Measurements from ENCODE around the gene STRADB.
"Not testable (repeated sequence)": the region's sequence is repeated elsewhere in the genome, so short reads cannot be mapped to it uniquely, and the experiment has no call there.

Gene STRADB

GRCh38 chr2:201415149-201415548, 36.4 kb upstream of the STRADB start:
- Mint-ChIP-seq H3K4me1 (ENCODE audit: low read depth) (no peaks in the 10 kb centered on the region), H3K36me3 (ENCODE audit: low read depth) (peaks cover 21% of the 10 kb centered on the region)

GRCh38 chr2:201419057-201419635, 32.4 kb upstream of the STRADB start:
- no peaks in the 10 kb centered on the region for H3K4me1 Mint-ChIP-seq (ENCODE audit: low read depth)
- H3K27me3 Mint-ChIP-seq: no peaks in the 10 kb centered on the region
- H3K4me3 Mint-ChIP-seq: no peak overlapping the region
- intact Hi-C loops (cut with micrococcal nuclease): no loop called here
- H3K27ac Mint-ChIP-seq: no peak overlapping the region
- H3K36me3 Mint-ChIP-seq (ENCODE audit: low read depth): peaks cover 18% of the 10 kb centered on the region
- H3K9me3 Mint-ChIP-seq: no peaks in the 10 kb centered on the region

More at GRCh38 chr2:201415149-201415548, 36.4 kb upstream of the STRADB start:
- Mint-ChIP-seq H3K27ac (no peak overlapping the region), H3K4me3 (no peak overlapping the region), H3K9me3 (no peaks in the 10 kb centered on the region), H3K27me3 (no peaks in the 10 kb centered on the region)
- intact Hi-C loops (cut with micrococcal nuclease): no loop called here

- H3K4me1 Mint-ChIP-seq (ENCODE audit: low read depth): no peaks in the 10 kb centered on the region
- no peak overlapping the region for H3K27ac Mint-ChIP-seq
- H3K9me3 Mint-ChIP-seq: no peaks in the 10 kb centered on the region
- H3K27me3 Mint-ChIP-seq: no peaks in the 10 kb centered on the region
- H3K36me3 Mint-ChIP-seq (ENCODE audit: low read depth): peaks cover 18% of the 10 kb centered on the region
- no peak overlapping the region for H3K4me3 Mint-ChIP-seq
- intact Hi-C loops (cut with micrococcal nuclease): no loop called here
Observed at GRCh38 chr2:201419986-201420385, 31.6 kb upstream of the STRADB start.

DNA sequence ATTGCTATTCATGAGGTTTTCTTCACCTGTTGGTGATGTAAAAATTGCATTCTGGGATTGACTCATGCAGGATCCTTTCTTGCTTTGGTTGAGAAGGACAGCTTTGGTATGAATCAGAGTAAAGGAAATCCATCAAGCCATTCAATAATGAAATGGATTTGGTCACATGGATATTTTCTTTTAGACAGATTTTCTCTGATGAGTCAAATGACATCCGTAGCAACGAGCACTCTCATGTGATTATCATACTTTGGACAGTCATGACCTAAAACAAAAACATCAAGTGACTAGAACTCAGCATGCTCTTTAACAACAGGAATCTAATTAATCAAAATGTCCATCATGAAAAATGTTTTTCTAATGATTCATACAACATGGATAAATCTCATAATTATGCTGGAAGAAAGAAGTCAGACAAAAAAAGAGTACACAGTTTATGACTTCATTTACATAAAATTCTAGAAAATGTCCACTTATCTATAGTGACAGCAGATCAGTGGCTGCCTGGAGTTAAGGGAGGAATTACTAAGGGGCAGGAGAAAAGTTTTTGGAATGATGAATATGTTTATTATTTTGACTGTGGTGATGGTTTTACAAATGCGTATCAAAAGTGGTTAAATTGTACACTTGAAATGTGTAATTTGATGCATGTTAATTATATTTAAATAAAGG, 31.0 kb upstream of the STRADB start:
- Mint-ChIP-seq H3K4me1 (ENCODE audit: low read depth) (no peaks in the 10 kb centered on the region), H3K27ac (no peak overlapping the region), H3K36me3 (ENCODE audit: low read depth) (peaks cover 18% of the 10 kb centered on the region), H3K9me3 (no peaks in the 10 kb centered on the region), H3K4me3 (no peak overlapping the region), H3K27me3 (no peaks in the 10 kb centered on the region)
- intact Hi-C loops (cut with micrococcal nuclease): no loop called here

GRCh38 chr2:201425952-201426351, 25.6 kb upstream of the STRADB start:
- Mint-ChIP-seq H3K9me3 (peaks cover 9% of the 10 kb centered on the region), H3K27me3 (no peaks in the 10 kb centered on the region), H3K27ac (no peak overlapping the region), H3K4me3 (no peak overlapping the region), H3K4me1 (ENCODE audit: low read depth) (no peaks in the 10 kb centered on the region), H3K36me3 (ENCODE audit: low read depth) (peaks cover 14% of the 10 kb centered on the region)
- intact Hi-C loops (cut with micrococcal nuclease): no loop called here

- H3K9me3 Mint-ChIP-seq; intact Hi-C loops (cut with micrococcal nuclease); H3K4me1 Mint-ChIP-seq (ENCODE audit: low read depth); H3K4me3 Mint-ChIP-seq; H3K27ac Mint-ChIP-seq; H3K27me3 Mint-ChIP-seq: not testable (repeated sequence)
- peaks cover 21% of the 10 kb centered on the region for H3K36me3 Mint-ChIP-seq (ENCODE audit: low read depth)
Observed at GRCh38 chr2:201428366-201428765, 23.2 kb upstream of the STRADB start.

- Mint-ChIP-seq H3K4me1 (ENCODE audit: low read depth) (peaks cover 11% of the 10 kb centered on the region), H3K36me3 (ENCODE audit: low read depth) (peaks cover 21% of the 10 kb centered on the region)
- H3K4me3 Mint-ChIP-seq; H3K27ac Mint-ChIP-seq; H3K27me3 Mint-ChIP-seq; H3K9me3 Mint-ChIP-seq; intact Hi-C loops (cut with micrococcal nuclease): not testable (repeated sequence)
Observed at GRCh38 chr2:201429835-201430234, 21.7 kb upstream of the STRADB start.

DNA sequence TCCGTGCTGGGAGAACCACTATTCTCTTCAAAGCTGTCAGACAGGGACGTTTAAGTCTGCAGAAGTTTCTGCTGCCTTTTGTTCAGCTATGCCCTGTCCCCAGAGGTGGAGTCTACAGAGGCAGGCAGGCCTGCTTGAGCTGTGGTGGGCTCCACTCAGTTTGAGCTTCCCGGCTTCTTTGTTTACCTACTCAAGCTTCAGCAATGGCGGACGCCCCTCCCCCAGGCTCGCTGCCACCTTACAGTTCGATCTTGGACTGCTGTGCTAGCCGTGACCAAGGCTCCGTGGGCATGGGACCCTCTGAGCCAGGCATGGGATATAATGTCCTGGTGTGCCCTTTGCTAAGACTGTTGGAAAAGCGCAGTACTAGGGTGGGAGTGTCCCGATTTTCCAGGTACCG, 21.2 kb upstream of the STRADB start:
- H3K27me3 Mint-ChIP-seq; intact Hi-C loops (cut with micrococcal nuclease); H3K9me3 Mint-ChIP-seq; H3K27ac Mint-ChIP-seq; H3K4me3 Mint-ChIP-seq: not testable (repeated sequence)
- H3K4me1 Mint-ChIP-seq (ENCODE audit: low read depth): peaks cover 11% of the 10 kb centered on the region
- peaks cover 21% of the 10 kb centered on the region for H3K36me3 Mint-ChIP-seq (ENCODE audit: low read depth)

DNA sequence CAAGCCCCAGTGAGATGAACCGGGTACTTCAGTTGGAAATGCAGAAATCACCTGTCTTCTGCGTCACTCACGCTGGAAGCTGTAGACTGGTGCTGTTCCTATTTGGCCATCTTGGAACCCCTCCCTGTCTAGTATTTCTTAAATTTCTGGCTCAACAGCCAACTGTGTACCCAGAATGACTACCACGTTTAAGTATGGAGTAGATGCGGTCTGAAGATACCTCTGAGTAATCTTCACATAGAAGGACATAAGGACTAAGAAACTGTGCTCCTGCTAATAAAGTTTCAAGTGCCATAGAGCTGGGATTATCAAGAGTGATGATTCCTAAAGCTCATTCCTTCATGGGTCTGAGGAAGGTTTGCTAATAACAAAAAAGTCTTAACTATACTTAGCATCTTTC, 20.7 kb upstream of the STRADB start:
- intact Hi-C loops (cut with micrococcal nuclease): no loop called here

DNA sequence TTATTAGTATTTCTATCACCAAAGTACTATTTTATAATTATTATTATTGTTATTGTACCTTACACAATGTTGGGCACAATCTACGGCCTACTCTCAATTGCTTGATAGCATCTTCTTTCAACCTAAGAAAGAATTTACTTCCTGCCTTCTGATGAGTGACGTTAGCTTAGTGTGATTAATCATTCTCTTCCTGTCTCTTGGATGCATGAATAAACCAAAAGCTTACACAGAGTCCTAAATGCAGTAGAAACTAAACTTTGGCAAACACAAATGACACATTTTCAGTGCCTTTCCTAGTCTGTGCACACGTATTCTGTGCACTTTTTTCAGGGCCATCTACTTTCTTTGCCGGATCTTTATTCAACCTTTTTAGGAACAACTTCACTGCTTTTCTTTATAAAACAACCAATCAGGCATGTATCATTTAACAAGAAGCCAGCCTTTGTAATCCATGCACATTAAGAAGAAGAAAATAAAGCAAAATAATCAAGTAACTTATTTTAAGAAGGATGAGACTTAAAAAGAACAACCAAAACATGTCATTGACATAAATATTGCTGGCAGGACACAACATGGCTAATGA, 19.4 kb upstream of the STRADB start:
- peaks cover 11% of the 10 kb centered on the region for H3K4me1 Mint-ChIP-seq (ENCODE audit: low read depth)
- H3K27ac Mint-ChIP-seq: no peak overlapping the region
- peaks cover 21% of the 10 kb centered on the region for H3K36me3 Mint-ChIP-seq (ENCODE audit: low read depth)
- intact Hi-C loops (cut with micrococcal nuclease): no loop called here
- no peak overlapping the region for H3K4me3 Mint-ChIP-seq
- peaks cover 9% of the 10 kb centered on the region for H3K9me3 Mint-ChIP-seq
- H3K27me3 Mint-ChIP-seq: no peaks in the 10 kb centered on the region

More for the DNA sequence above, 20.7 kb upstream of the STRADB start:
- H3K36me3 Mint-ChIP-seq (ENCODE audit: low read depth): peaks cover 21% of the 10 kb centered on the region
- H3K9me3 Mint-ChIP-seq: peaks cover 9% of the 10 kb centered on the region
- peaks cover 11% of the 10 kb centered on the region for H3K4me1 Mint-ChIP-seq (ENCODE audit: low read depth)
- no peak overlapping the region for H3K4me3 Mint-ChIP-seq
- H3K27me3 Mint-ChIP-seq: no peaks in the 10 kb centered on the region
- H3K27ac Mint-ChIP-seq: no peak overlapping the region

GRCh38 chr2:201432621-201433393, 18.7 kb upstream of the STRADB start:
- peaks cover 11% of the 10 kb centered on the region for H3K4me1 Mint-ChIP-seq (ENCODE audit: low read depth)
- no peak overlapping the region for H3K4me3 Mint-ChIP-seq

GRCh38 chr2:201433394-201433995, 18.0 kb upstream of the STRADB start:
- no peak overlapping the region for H3K4me3 Mint-ChIP-seq

More at GRCh38 chr2:201432621-201433393, 18.7 kb upstream of the STRADB start:
- no peak overlapping the region for H3K27ac Mint-ChIP-seq
- intact Hi-C loops (cut with micrococcal nuclease): no loop called here
- peaks cover 21% of the 10 kb centered on the region for H3K36me3 Mint-ChIP-seq (ENCODE audit: low read depth)
- H3K27me3 Mint-ChIP-seq: no peaks in the 10 kb centered on the region
- H3K9me3 Mint-ChIP-seq: peaks cover 9% of the 10 kb centered on the region

GRCh38 chr2:201436141-201436540, 15.4 kb upstream of the STRADB start:
- Mint-ChIP-seq H3K27me3 (no peaks in the 10 kb centered on the region), H3K27ac (no peak overlapping the region), H3K9me3 (no peaks in the 10 kb centered on the region), H3K4me3 (no peak overlapping the region), H3K4me1 (ENCODE audit: low read depth) (peaks cover 16% of the 10 kb centered on the region), H3K36me3 (ENCODE audit: low read depth) (peaks cover 6% of the 10 kb centered on the region)
- intact Hi-C loops (cut with micrococcal nuclease): no loop called here

More at GRCh38 chr2:201433394-201433995, 18.0 kb upstream of the STRADB start:
- H3K27me3 Mint-ChIP-seq: no peaks in the 10 kb centered on the region
- peaks cover 11% of the 10 kb centered on the region for H3K4me1 Mint-ChIP-seq (ENCODE audit: low read depth)
- no peak overlapping the region for H3K27ac Mint-ChIP-seq
- intact Hi-C loops (cut with micrococcal nuclease): no loop called here
- peaks cover 21% of the 10 kb centered on the region for H3K36me3 Mint-ChIP-seq (ENCODE audit: low read depth)
- H3K9me3 Mint-ChIP-seq: peaks cover 9% of the 10 kb centered on the region

Measured in dendritic cell treated with granulocyte-macrophage colony-stimulating factor and Interleukin-4, amounts not matched to agents 40 ng/mL and 50 ng/mL, for 4 days (primary cell).